Hematopoietic multipotent progenitor cell treated with erythropoietin and hydrocortisone succinate and interleukin-3 and kit ligand, for 4 days (in vitro differentiated cells): Measurements from ENCODE around the gene DCDC2B.
"Not testable (repeated sequence)": the region's sequence is repeated elsewhere in the genome, so short reads cannot be mapped to it uniquely, and the experiment has no call there.

Source experiments
- DNase-seq: peaks from one replicate; pipeline ENCODE4 v3.0.0-alpha.2; 2015

The DCDC2B gene

DNA sequence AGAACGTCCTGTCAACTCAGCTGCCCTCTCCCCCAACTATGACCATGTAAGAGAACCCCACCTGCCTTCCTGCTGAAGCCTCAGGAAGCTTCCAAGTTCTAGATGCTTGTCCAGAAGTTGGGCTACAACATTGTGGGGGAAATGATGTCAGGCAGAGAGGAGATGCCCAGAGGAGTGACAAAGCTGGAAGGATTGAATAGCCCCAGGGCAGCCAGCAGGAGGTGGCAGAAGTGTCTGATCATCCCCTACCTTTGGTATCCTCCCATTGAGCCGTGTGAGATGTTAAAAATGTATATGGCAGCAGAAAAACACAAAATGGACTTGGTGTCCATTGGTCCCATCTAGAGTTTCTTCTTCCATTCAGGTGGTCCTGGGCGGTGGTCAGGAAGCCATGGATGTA is 19.9 kb downstream of the DCDC2B start:
- DNase-seq: no peak

DNA sequence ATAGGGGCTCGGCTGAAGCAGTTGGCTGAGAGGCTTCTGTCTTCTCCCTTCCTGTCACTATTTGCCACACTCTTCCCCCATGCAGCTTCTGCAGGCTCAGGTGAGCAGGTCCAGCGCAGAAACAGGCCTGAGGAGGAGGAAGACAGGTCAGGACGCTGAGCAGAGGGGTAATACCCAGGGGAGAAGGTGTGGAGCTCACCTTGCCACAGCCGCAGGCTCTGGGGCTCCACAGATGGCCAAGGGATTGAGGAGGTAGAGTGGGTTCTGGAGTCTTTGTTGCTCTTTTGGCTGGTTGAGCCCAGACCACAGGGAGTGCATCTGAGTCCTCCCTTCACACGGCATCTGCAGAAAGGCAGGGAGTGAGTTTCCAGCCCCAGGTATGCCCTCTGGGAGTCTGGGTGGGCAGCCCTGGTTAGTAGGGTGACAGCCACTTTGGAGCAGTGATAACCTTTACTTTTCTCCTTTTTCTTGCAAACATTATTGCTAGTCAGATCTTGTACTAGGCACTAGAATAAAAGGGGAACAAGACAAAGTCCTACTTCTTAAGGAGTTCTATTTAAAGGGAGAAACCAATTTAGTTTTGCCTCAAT is 23.0 kb downstream of the DCDC2B start:
- DNase-seq: no peak

GRCh38 chr1:32232558-32233304 is 23.8 kb downstream of the DCDC2B start:
- no peak for DNase-seq

- no peak for DNase-seq
Observed at GRCh38 chr1:32234792-32235191, 25.9 kb downstream of the DCDC2B start.

DNA sequence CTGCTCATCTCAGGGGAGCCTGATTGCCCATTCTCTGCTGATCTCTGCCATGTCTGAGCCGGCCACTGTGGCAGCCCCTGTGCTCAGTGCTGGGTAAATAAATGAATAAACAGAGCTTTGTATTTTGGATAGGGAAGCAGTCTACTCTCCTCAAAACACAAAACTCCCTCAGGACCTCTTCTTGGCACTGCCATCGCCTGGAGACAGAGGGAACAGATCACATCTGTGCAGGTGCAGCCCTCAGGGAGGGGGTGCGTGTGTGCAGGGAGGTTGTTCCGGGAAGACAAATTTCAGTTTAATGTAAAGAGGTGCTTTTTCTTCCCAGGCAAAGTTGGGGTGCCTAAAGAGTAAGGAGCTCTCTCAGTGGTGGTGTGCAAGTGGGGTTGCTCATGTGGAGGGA is 30.4 kb downstream of the DCDC2B start:
- no peak for DNase-seq

GRCh38 chr1:32239790-32240139 is 30.9 kb downstream of the DCDC2B start:
- no peak for DNase-seq

DNA sequence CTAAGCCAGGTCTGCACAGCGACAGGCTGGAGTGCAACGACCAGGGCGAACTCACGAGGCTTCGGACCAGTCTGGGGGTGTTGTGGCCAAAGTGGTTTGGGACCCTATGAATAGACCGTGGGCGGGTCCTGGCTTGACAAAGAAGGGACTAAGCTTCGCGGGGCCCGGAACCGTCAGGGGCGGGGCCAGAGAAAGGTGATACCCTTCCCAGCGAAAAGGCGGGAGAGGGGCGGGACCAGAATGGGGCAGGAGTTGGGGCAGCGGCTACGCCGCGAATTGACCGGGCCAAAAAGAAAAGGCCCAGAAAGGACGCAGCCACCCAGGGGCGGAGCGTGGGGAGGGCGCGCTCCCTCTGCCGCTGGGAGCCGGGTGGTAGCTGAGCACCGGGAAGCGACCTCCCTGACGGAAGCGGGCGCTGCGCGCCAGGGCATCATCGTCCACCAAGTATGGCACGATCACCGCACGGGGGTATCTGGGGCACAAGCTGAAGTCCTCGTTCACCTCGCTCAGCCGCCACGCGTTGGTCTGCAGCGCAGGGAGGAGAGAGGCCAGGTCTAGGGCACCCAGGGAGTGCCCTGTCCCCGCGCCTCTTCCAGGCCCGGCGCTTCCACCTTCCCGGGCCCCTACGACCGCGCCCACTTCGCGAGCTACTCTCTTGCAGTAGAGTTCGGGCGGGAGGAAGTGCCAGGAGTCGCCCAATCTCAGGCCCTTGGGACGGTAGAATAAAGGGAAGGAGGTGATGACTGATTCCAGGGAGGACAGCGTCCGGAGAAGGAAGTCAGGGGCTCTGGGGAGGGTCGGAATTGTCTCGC is 31.5 kb downstream of the DCDC2B start:
- peak; percentile 62 for DNase-seq

GRCh38 chr1:32241001-32241763 is 32.3 kb downstream of the DCDC2B start:
- peak; percentile 44 for DNase-seq

DNA sequence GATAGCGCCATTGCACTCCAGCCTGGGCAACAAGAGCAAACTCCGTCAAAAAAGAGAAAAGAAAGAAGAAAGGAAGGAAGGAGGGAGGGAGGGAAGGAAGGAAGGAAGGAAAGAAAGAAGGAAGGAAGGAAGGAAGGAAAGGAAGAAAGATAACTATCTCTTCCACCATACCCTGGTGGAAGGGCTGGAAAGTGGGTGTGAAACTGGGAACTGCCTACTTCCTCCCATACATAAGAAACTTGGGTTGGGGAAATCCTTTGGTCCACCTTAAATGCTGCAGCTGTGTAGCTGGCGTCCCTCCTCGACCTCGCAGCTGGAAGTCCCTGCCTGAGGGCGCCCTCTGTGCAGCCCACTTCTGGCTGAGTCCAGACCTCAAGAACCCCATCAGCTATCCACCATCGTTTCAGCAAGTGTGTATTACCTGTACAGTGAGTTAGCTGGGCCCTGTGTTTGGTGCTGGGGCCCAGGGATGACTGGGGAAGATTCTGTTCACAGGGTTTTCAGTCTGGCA is 33.5 kb downstream of the DCDC2B start:
- peak; percentile 39 for DNase-seq

DNA sequence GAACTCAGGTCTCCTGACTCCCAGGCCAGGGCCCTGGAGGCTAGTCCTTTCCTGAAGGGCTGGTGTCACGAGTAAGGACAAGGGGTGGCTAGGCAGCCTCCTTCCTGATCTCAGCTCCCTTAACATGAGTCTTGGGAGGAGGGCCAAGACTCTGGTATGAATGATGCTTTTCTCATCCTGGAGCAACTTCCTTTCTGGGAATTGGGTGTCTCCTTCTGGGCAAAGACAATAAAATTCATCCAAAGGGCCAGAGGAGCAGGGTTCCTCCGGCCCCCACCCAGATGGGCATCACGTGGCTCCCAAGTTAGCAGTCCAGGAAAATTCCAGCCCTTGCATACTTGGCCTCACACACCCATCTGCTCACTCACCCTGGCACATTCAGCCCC is 38.0 kb downstream of the DCDC2B start, which contains the start of gene FAM167B:
FAM167B (plus strand) TSS at position 335 of the 386 bp plus-strand sequence. CDS start 200 bp downstream, outside the sequence.
- no peak for DNase-seq

GRCh38 chr1:32247452-32247851 is 38.6 kb downstream of the DCDC2B start:
- no peak for DNase-seq

DNA sequence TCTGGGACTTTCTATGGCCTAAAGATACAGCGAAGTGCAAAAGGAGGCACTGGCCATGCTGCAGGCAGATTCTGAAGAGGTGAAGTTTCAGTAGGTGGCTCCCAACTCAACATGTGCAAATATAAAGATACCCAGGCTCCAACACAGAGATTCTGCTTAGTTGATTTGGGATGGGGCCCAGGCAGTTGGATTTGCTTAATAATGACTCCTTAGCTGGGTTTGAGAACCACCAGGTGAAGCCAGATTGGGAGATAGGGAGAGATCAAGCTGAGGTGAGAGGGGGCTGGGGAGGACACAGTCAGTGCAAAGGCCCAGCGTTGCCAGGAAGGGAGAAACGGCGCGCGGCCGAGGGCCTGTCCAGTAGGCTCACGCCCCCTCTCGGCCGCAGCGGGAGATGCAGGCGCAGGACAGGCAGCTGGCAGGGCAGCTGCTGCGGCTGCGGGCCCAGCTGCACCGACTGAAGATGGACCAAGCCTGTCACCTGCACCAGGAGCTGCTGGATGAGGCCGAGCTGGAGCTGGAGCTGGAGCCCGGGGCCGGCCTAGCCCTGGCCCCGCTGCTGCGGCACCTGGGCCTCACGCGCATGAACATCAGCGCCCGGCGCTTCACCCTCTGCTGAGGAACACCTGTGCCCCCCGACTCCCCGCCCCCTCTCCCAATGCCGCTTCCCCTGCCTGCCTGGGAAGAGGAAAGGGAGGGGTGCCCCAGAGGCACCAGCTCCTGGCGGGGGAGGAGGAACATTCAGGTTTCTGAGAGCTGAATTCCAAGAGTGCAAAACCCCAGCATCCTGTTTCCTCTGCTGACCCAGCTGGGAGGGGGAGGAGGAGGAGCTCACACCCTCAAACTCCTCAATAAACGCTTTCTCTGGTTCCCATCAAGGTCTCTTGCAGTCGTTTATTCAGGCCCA is 39.3 kb downstream of the DCDC2B start:
- DNase-seq: peak; percentile 85

GRCh38 chr1:32249831-32250525 is 41.1 kb downstream of the DCDC2B start:
- peak; percentile 58 for DNase-seq

- DNase-seq: no peak
Observed at GRCh38 chr1:32250893-32251716, 42.2 kb downstream of the DCDC2B start, which contains the start of gene LCK. Gene LCK, plus strand, starts transcription at chr1:32251265. Its CDS starts 23,065 bp downstream, at chr1:32274330.

GRCh38 chr1:32255072-32256071 is 46.5 kb downstream of the DCDC2B start:
- DNase-seq: no peak

- no peak for DNase-seq
Observed at GRCh38 chr1:32256473-32257226, 47.8 kb downstream of the DCDC2B start.

GRCh38 chr1:32257227-32257508 is 48.3 kb downstream of the DCDC2B start:
- no peak for DNase-seq

DNA sequence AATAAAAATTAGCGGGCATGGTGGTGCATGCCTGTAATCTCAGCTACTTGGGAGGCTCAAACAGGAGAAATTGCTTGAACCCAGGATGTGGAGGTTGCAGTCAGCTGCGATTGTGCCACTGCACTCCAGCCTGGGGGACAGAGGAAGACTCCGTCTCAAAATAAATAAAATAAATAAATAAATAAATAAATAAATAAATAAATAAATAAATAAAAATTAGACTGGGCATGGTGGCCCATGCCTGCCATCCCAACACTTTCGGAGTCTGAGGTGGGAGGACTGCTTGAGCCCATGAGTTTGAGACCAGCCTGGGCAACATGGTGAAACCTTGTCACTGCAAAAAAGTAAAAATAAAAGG is 54.3 kb downstream of the DCDC2B start:
- not testable (repeated sequence) for DNase-seq
